Right atrium auricular region (tissue), 2 donors: ENCODE results near the gene SBK3. TPM values are rescaled to one million over a fixed set of nuclear protein-coding genes. Genes with fewer than 3 reads are reported as not detected.

ENCODE experiments used
- DNase-seq: peaks from one replicate; pipeline ENCODE4 v3.0.0-alpha.2; 2019; ENCODE audit warnings: low spot score
- H3K27ac ChIP-seq, 2 donors: fragments of 200-600 bp; sonication (generic); 1 replicate in 1 of 2; 2 replicates in 1 of 2; pipeline ENCODE4 v1.5.1; 2016 to 2019
- H3K27me3 ChIP-seq, 2 donors: fragments of 200-600 bp; sonication (generic); one replicate each; pipeline versions ENCODE4 v1.5.1 to v1.6.0; 2017 to 2019
- H3K36me3 ChIP-seq: fragments of 200-600 bp; sonication (generic); one replicate; pipeline ENCODE4 v1.5.1; 2016
- H3K4me1 ChIP-seq, 2 donors: fragments of 200-600 bp; sonication (generic); one replicate each; pipeline versions ENCODE4 v1.5.1 to v1.6.0; 2017 to 2019
- H3K4me3 ChIP-seq, 2 donors: fragments of 200-600 bp; sonication (generic); 1 replicate in 1 of 2; 2 replicates in 1 of 2; pipeline ENCODE4 v1.5.1; 2017 to 2019; ENCODE audit warnings: mild to moderate bottlenecking in 1 of 2, moderate library complexity in 1 of 2
- H3K9me3 ChIP-seq, 2 donors: fragments of 200-600 bp; sonication (generic); one replicate each; pipeline ENCODE4 v1.5.1; 2019
- CTCF ChIP-seq, 2 donors: fragments of 200-600 bp; sonication (generic); IDR thresholded peaks; one replicate each; pipeline ENCODE4 v1.5.1; 2019; ENCODE audit warnings: antibody characterized with exemption in 2 of 2
- total RNA-seq, 2 donors: library from RNA; depleted of rRNA; stranded (reverse); fragments of >200 nt; gene quantifications; one replicate each; pipeline ENCODE4 v1.1.0, GENCODE V29; 2016

SBK3 gene
- total RNA-seq, 2 donors from 2014 or later: 97.5 to 103 TPM

- no peak for TF ChIP-seq CTCF (IDR thresholded peaks at IDR 0.05)
Observed at GRCh38 chr19:55528030-55528803, 17.1 kb downstream of the SBK3 start.

GRCh38 chr19:55527197-55528029 is 17.9 kb downstream of the SBK3 start:
- H3K36me3 ChIP-seq: peaks cover 27% of the 10 kb centered on the region
- H3K4me3 ChIP-seq: no peak overlapping the region
- peaks cover 0 to 33% of the 10 kb centered on the region in 2 donors for H3K4me1 ChIP-seq
- H3K27ac ChIP-seq: no peak overlapping the region
- TF ChIP-seq CTCF (IDR thresholded peaks at IDR 0.05): no peak
- no peak for DNase-seq
- no peaks in the 10 kb centered on the region for H3K9me3 ChIP-seq
- H3K27me3 ChIP-seq: no peaks in the 10 kb centered on the region

More at GRCh38 chr19:55528030-55528803, 17.1 kb downstream of the SBK3 start:
- Histone ChIP-seq H3K9me3 (no peaks in the 10 kb centered on the region), H3K4me1 (peaks cover 0 to 32% of the 10 kb centered on the region in 2 donors), H3K27ac (peak overlapping the region; percentile 45 to 63), H3K27me3 (no peaks in the 10 kb centered on the region), H3K4me3 (no peak overlapping the region), H3K36me3 (peaks cover 27% of the 10 kb centered on the region)
- no peak for DNase-seq

GRCh38 chr19:55526216-55527196 is 18.8 kb downstream of the SBK3 start:
- H3K27ac ChIP-seq: peak overlapping the region; percentile 75 to 90
- H3K9me3 ChIP-seq: no peaks in the 10 kb centered on the region
- H3K4me1 ChIP-seq: peaks cover 0 to 42% of the 10 kb centered on the region in 2 donors
- DNase-seq: peak; percentile 75
- H3K36me3 ChIP-seq: peaks cover 22% of the 10 kb centered on the region
- H3K27me3 ChIP-seq: no peaks in the 10 kb centered on the region
- TF ChIP-seq CTCF (IDR thresholded peaks at IDR 0.05): no peak
- H3K4me3 ChIP-seq: no peak overlapping the region

- DNase-seq: no peak
- Histone ChIP-seq H3K27me3 (no peaks in the 10 kb centered on the region), H3K9me3 (no peaks in the 10 kb centered on the region), H3K4me3 (no peak overlapping the region), H3K27ac (peak overlapping the region; percentile 75 to 90), H3K4me1 (peaks cover 0 to 52% of the 10 kb centered on the region in 2 donors), H3K36me3 (peaks cover 13% of the 10 kb centered on the region)
- TF ChIP-seq CTCF (IDR thresholded peaks at IDR 0.05): no peak
Observed at GRCh38 chr19:55525289-55526101, 19.8 kb downstream of the SBK3 start.
